Subcutaneous abdominal adipose tissue (tissue), 5 donors: ENCODE results near the gene CFAP92.
"Not testable (repeated sequence)": the region's sequence is repeated elsewhere in the genome, so short reads cannot be mapped to it uniquely, and the experiment has no call there.

ENCODE experiments used
- H3K27ac ChIP-seq: one replicate; pipeline ENCODE4 v1.7.0; 2013; ENCODE audit warnings: low read depth, mild to moderate bottlenecking, inconsistent platforms, low read length, moderate library complexity
- H3K27me3 ChIP-seq, 5 donors: one replicate each; pipeline ENCODE4 v1.7.0; 2013; ENCODE audit warnings: low read length in 5 of 5, inconsistent platforms in 1 of 5; ENCODE audit not compliant: control insufficient read depth in 5 of 5, insufficient read depth in 4 of 5
- H3K36me3 ChIP-seq, 5 donors: one replicate each; pipeline ENCODE4 v1.7.0; 2013; ENCODE audit warnings: low read length in 5 of 5; ENCODE audit not compliant: control insufficient read depth in 5 of 5, insufficient read depth in 5 of 5
- H3K4me1 ChIP-seq, 5 donors: one replicate each; pipeline ENCODE4 v1.7.0; 2013; ENCODE audit warnings: low read length in 5 of 5, mild to moderate bottlenecking in 3 of 5, moderate library complexity in 1 of 5; ENCODE audit not compliant: control insufficient read depth in 5 of 5, insufficient read depth in 5 of 5
- H3K4me3 ChIP-seq, 5 donors: one replicate each; pipeline ENCODE4 v1.7.0; 2013; ENCODE audit warnings: low read length in 5 of 5, low read depth in 1 of 5
- H3K9ac ChIP-seq, 5 donors: one replicate each; pipeline ENCODE4 v1.7.0; 2013; ENCODE audit warnings: low read length in 5 of 5, mild to moderate bottlenecking in 4 of 5, moderate library complexity in 3 of 5
- H3K9me3 ChIP-seq, 5 donors: one replicate each; pipeline ENCODE4 v1.7.0; 2013; ENCODE audit warnings: low read length in 5 of 5; ENCODE audit not compliant: control insufficient read depth in 5 of 5
- donor health status: healthy.
- donor health status: healthy.
- donor health status: healthy.
- donor health status: healthy.
- donor health status: healthy.

CFAP92 gene

GRCh38 chr3:128929364-128929763 lies 64.5 kb downstream of the CFAP92 start:
- Histone ChIP-seq H3K36me3 (no peaks in the 10 kb centered on the region), H3K9ac (no peak overlapping the region), H3K9me3 (peaks cover 3 to 14% (median 12%) of the 10 kb centered on the region in 5 donors), H3K4me1 (no peaks in the 10 kb centered on the region), H3K27me3 (peaks cover 0 to 4% (median 0%) of the 10 kb centered on the region in 5 donors), H3K4me3 (no peak overlapping the region), H3K27ac (no peak overlapping the region)

- Histone ChIP-seq H3K9me3 (peaks cover 0 to 34% (median 17%) of the 10 kb centered on the region in 5 donors), H3K4me1 (peaks cover 0 to 11% (median 5%) of the 10 kb centered on the region in 5 donors)
- not testable (repeated sequence) for H3K27me3 ChIP-seq, H3K36me3 ChIP-seq, H3K4me3 ChIP-seq, H3K9ac ChIP-seq, H3K27ac ChIP-seq
Measured at GRCh38 chr3:128923986-128924385, 69.9 kb downstream of the CFAP92 start.

- Histone ChIP-seq H3K4me1 (peaks cover 0 to 11% (median 5%) of the 10 kb centered on the region in 5 donors), H3K27ac (no peak overlapping the region), H3K9me3 (peaks cover 0 to 33% (median 17%) of the 10 kb centered on the region in 5 donors), H3K36me3 (no peaks in the 10 kb centered on the region), H3K9ac (no peak overlapping the region), H3K27me3 (no peaks in the 10 kb centered on the region), H3K4me3 (no peak overlapping the region)
Measured at GRCh38 chr3:128923576-128923975, 70.3 kb downstream of the CFAP92 start.

GRCh38 chr3:128922804-128923459 lies 70.9 kb downstream of the CFAP92 start:
- H3K9me3 ChIP-seq = peaks cover 0 to 33% (median 17%) of the 10 kb centered on the region in 5 donors
- no peak overlapping the region for H3K9ac ChIP-seq
- H3K27me3 ChIP-seq = no peaks in the 10 kb centered on the region
- H3K27ac ChIP-seq = no peak overlapping the region
- no peak overlapping the region for H3K4me3 ChIP-seq
- H3K4me1 ChIP-seq = peaks cover 0 to 11% (median 5%) of the 10 kb centered on the region in 5 donors
- H3K36me3 ChIP-seq = no peaks in the 10 kb centered on the region

GRCh38 chr3:128919988-128920387 lies 73.9 kb downstream of the CFAP92 start:
- peaks cover 0 to 11% (median 5%) of the 10 kb centered on the region in 5 donors for H3K4me1 ChIP-seq

GRCh38 chr3:128917291-128917690 lies 76.6 kb downstream of the CFAP92 start:
- Histone ChIP-seq H3K27ac (no peak overlapping the region), H3K27me3 (no peaks in the 10 kb centered on the region), H3K4me3 (no peak overlapping the region), H3K36me3 (peaks cover 5 to 43% (median 38%) of the 10 kb centered on the region in 5 donors), H3K9ac (no peak overlapping the region), H3K4me1 (peaks cover 0 to 11% (median 5%) of the 10 kb centered on the region in 5 donors), H3K9me3 (peaks cover 0 to 13% (median 5%) of the 10 kb centered on the region in 5 donors)

More at GRCh38 chr3:128919988-128920387, 73.9 kb downstream of the CFAP92 start:
- Histone ChIP-seq H3K9ac (no peak overlapping the region), H3K27me3 (no peaks in the 10 kb centered on the region), H3K27ac (no peak overlapping the region), H3K4me3 (no peak overlapping the region), H3K9me3 (peaks cover 0 to 31% (median 11%) of the 10 kb centered on the region in 5 donors), H3K36me3 (peaks cover 5 to 16% (median 11%) of the 10 kb centered on the region in 5 donors)

- Histone ChIP-seq H3K36me3 (peaks cover 5 to 63% (median 58%) of the 10 kb centered on the region in 5 donors), H3K4me3 (no peak overlapping the region), H3K9me3 (no peaks in the 10 kb centered on the region), H3K9ac (no peak overlapping the region), H3K27me3 (no peaks in the 10 kb centered on the region), H3K4me1 (peaks cover 0 to 23% (median 8%) of the 10 kb centered on the region in 5 donors), H3K27ac (no peak overlapping the region)
Measured at GRCh38 chr3:128914966-128915645, 78.8 kb downstream of the CFAP92 start.

GRCh38 chr3:128911911-128912310 lies 82.0 kb downstream of the CFAP92 start:
- H3K36me3 ChIP-seq = peaks cover 5 to 95% (median 90%) of the 10 kb centered on the region in 5 donors
- peaks cover 0 to 17% (median 5%) of the 10 kb centered on the region in 5 donors for H3K4me1 ChIP-seq

GRCh38 chr3:128910006-128910405 lies 83.9 kb downstream of the CFAP92 start:
- Histone ChIP-seq H3K4me3 (no peak overlapping the region), H3K36me3 (peaks cover 0 to 99% (median 96%) of the 10 kb centered on the region in 5 donors), H3K9me3 (no peaks in the 10 kb centered on the region), H3K4me1 (peaks cover 0 to 17% (median 5%) of the 10 kb centered on the region in 5 donors), H3K9ac (no peak overlapping the region), H3K27me3 (no peaks in the 10 kb centered on the region), H3K27ac (no peak overlapping the region)

More at GRCh38 chr3:128911911-128912310, 82.0 kb downstream of the CFAP92 start:
- Histone ChIP-seq H3K9ac (no peak overlapping the region), H3K27me3 (no peaks in the 10 kb centered on the region), H3K9me3 (no peaks in the 10 kb centered on the region), H3K27ac (no peak overlapping the region), H3K4me3 (no peak overlapping the region)

GRCh38 chr3:128908951-128909350 lies 84.9 kb downstream of the CFAP92 start:
- H3K9ac ChIP-seq = no peak overlapping the region
- H3K9me3 ChIP-seq = no peaks in the 10 kb centered on the region
- no peak overlapping the region for H3K27ac ChIP-seq
- peaks cover 2 to 98% (median 96%) of the 10 kb centered on the region in 5 donors for H3K36me3 ChIP-seq
- H3K4me1 ChIP-seq = peaks cover 0 to 17% (median 5%) of the 10 kb centered on the region in 5 donors
- H3K4me3 ChIP-seq = no peak overlapping the region
- H3K27me3 ChIP-seq = no peaks in the 10 kb centered on the region
